Transverse colon (tissue), 4 donors: ENCODE data around the gene CCDC88C.

Experiments used
- POLR2AphosphoS5 ChIP-seq, 3 donors: sonication (generic); formaldehyde crosslinking; IDR thresholded peaks; one replicate each; pipeline ENCODE4 v1.6.1; 2016; ENCODE audit warnings: antibody characterized with exemption in 3 of 3
- TF ChIP-seq, protein P1 (sequence below), 5 experiments: fragments of 200-600 bp in 3 of 5; fragments of 450-650 bp in 2 of 5; sonication (generic) in 3 of 5; IDR thresholded peaks; 1 replicate in 2 of 5; 2 replicates in 3 of 5; pipeline ENCODE4 v1.5.1; 2016 to 2017; ENCODE audit warnings: antibody characterized with exemption in 5 of 5, inconsistent platforms in 3 of 5, mild to moderate bottlenecking in 2 of 5, moderate library complexity in 1 of 5

DNA sequence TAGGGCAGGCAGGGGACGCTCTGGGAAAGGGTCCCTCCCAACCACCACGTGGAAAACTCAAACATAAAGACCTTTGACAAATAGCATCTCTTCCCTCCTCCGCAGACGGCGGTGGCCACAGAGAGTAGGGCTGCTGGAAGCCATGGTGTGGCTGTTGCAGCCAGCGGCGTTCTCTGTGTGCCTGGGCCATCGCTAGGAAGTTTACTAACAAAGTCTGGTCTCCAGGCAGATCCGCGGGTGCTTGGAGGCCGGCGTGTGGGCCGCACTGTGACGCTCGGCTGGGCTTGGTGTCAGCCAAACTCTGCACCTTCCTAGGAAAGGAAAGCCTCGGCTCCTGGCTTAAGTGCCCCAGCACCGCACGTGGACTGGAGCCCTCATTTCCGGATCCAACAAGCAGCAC, 65.6 kb downstream of the CCDC88C start:
- TF ChIP-seq POLR2AphosphoS5 (IDR thresholded peaks at IDR 0.05), result no peak
- TF ChIP-seq, protein P1, sequence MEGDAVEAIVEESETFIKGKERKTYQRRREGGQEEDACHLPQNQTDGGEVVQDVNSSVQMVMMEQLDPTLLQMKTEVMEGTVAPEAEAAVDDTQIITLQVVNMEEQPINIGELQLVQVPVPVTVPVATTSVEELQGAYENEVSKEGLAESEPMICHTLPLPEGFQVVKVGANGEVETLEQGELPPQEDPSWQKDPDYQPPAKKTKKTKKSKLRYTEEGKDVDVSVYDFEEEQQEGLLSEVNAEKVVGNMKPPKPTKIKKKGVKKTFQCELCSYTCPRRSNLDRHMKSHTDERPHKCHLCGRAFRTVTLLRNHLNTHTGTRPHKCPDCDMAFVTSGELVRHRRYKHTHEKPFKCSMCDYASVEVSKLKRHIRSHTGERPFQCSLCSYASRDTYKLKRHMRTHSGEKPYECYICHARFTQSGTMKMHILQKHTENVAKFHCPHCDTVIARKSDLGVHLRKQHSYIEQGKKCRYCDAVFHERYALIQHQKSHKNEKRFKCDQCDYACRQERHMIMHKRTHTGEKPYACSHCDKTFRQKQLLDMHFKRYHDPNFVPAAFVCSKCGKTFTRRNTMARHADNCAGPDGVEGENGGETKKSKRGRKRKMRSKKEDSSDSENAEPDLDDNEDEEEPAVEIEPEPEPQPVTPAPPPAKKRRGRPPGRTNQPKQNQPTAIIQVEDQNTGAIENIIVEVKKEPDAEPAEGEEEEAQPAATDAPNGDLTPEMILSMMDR (IDR thresholded peaks at IDR 0.05), result no peak
